H9 (cell line): ENCODE measurements around the gene CCM2. TPM values are rescaled to one million over a fixed set of nuclear protein-coding genes. Genes with fewer than 3 reads are reported as not detected.

ENCODE experiments used
- DNase-seq: peaks from one replicate; pipeline ENCODE4 v3.0.0-alpha.2; 2017
- H2AFZ ChIP-seq: one replicate; pipeline ENCODE4 v1.6.1; 2013; ENCODE audit warnings: mild to moderate bottlenecking, low read length, control low read depth, moderate library complexity
- H2AK5ac ChIP-seq: 2 replicates; pipeline ENCODE4 v1.6.1; 2013; ENCODE audit warnings: low read length, control low read depth, mixed read lengths; ENCODE audit not compliant: insufficient read length
- H2BK120ac ChIP-seq: one replicate; pipeline ENCODE4 v1.6.1; 2013; ENCODE audit warnings: low read depth, mild to moderate bottlenecking, low read length, control low read depth, inconsistent platforms; ENCODE audit not compliant: poor library complexity, severe bottlenecking
- H2BK12ac ChIP-seq: 2 replicates; pipeline ENCODE4 v1.6.1; 2013; ENCODE audit warnings: low read length, control low read depth, mixed read lengths, low read depth; ENCODE audit not compliant: insufficient read length
- H2BK15ac ChIP-seq: 2 replicates; pipeline ENCODE4 v1.6.1; 2013; ENCODE audit warnings: low read depth, low read length, control low read depth
- H2BK20ac ChIP-seq: one replicate; pipeline ENCODE4 v1.6.1; 2013; ENCODE audit warnings: low read depth, mild to moderate bottlenecking, low read length, control low read depth, inconsistent platforms; ENCODE audit not compliant: poor library complexity, severe bottlenecking
- H2BK5ac ChIP-seq: 2 replicates; pipeline ENCODE4 v1.6.1; 2013; ENCODE audit warnings: low read length, control low read depth, mixed read lengths; ENCODE audit not compliant: insufficient read length
- H3K14ac ChIP-seq: 2 replicates; pipeline ENCODE4 v1.6.1; 2013; ENCODE audit warnings: low read length, control low read depth; ENCODE audit not compliant: insufficient read depth
- H3K18ac ChIP-seq: 2 replicates; pipeline ENCODE4 v1.6.1; 2013; ENCODE audit warnings: low read depth, mild to moderate bottlenecking, mixed read lengths, low read length, control low read depth; ENCODE audit not compliant: insufficient read length
- H3K23ac ChIP-seq: 2 replicates; pipeline ENCODE4 v1.6.1; 2013; ENCODE audit warnings: low read length, control low read depth, mixed read lengths, low read depth; ENCODE audit not compliant: insufficient read length
- H3K23me2 ChIP-seq: 2 replicates; pipeline ENCODE4 v1.6.1; 2013; ENCODE audit warnings: low read depth, mild to moderate bottlenecking, mixed read lengths, low read length, control low read depth; ENCODE audit not compliant: insufficient read length, poor library complexity, severe bottlenecking
- H3K27ac ChIP-seq: 2 replicates; pipeline ENCODE4 v1.5.1; 2013; ENCODE audit warnings: low read length, control low read depth, mixed read lengths, low read depth; ENCODE audit not compliant: insufficient read length
- H3K27me3 ChIP-seq: 2 replicates; pipeline ENCODE4 v1.6.1; 2013; ENCODE audit warnings: low read length, control low read depth, inconsistent platforms; ENCODE audit not compliant: insufficient read depth
- H3K4ac ChIP-seq: 2 replicates; pipeline ENCODE4 v1.6.1; 2013; ENCODE audit warnings: low read depth, mild to moderate bottlenecking, control low read depth, inconsistent platforms, low read length, moderate library complexity
- H3K4me1 ChIP-seq: 2 replicates; pipeline ENCODE4 v1.6.1; 2013; ENCODE audit warnings: low read length, control low read depth, inconsistent platforms; ENCODE audit not compliant: insufficient read depth
- H3K4me2 ChIP-seq: 2 replicates; pipeline ENCODE4 v1.6.1; 2013; ENCODE audit warnings: low read length, control low read depth, mixed read lengths; ENCODE audit not compliant: insufficient read length, insufficient read depth
- H3K56ac ChIP-seq: 2 replicates; pipeline ENCODE4 v1.6.1; 2013; ENCODE audit warnings: low read depth, mild to moderate bottlenecking, mixed read lengths, low read length, control low read depth; ENCODE audit not compliant: insufficient read length
- H3K79me1 ChIP-seq: 2 replicates; pipeline ENCODE4 v1.6.1; 2013; ENCODE audit warnings: low read depth, mild to moderate bottlenecking, moderate library complexity, low read length, control low read depth, inconsistent platforms; ENCODE audit not compliant: insufficient read depth, poor library complexity, severe bottlenecking
- H3K79me2 ChIP-seq: 2 replicates; pipeline ENCODE4 v1.6.1; 2013; ENCODE audit warnings: low read length, control low read depth, inconsistent platforms; ENCODE audit not compliant: insufficient read depth
- H3K9ac ChIP-seq: 2 replicates; pipeline ENCODE4 v1.6.1; 2013; ENCODE audit warnings: low read length, control low read depth, mixed read lengths; ENCODE audit not compliant: insufficient read length; ENCODE audit errors: extremely low read depth
- H3K9me3 ChIP-seq: one replicate; pipeline ENCODE4 v1.6.1; 2013; ENCODE audit warnings: low read depth, low read length, inconsistent platforms; ENCODE audit not compliant: control insufficient read depth
- H3T11ph ChIP-seq: one replicate; pipeline ENCODE4 v1.6.1; 2013; ENCODE audit warnings: mild to moderate bottlenecking, low read length, control low read depth, inconsistent platforms
- H4K20me1 ChIP-seq: one replicate; pipeline ENCODE4 v1.6.1; 2013; ENCODE audit not compliant: control insufficient read depth, insufficient read length, insufficient read depth
- H4K5ac ChIP-seq: 2 replicates; pipeline ENCODE4 v1.6.1; 2013; ENCODE audit warnings: low read depth, mild to moderate bottlenecking, mixed read lengths, low read length, control low read depth; ENCODE audit not compliant: insufficient read length
- H4K8ac ChIP-seq: replicated peaks from 2 replicates; pipeline ENCODE4 v1.6.1; 2013; ENCODE audit warnings: low read length, control low read depth, mixed read lengths, low read depth; ENCODE audit not compliant: insufficient read length
- H4K91ac ChIP-seq: 2 replicates; pipeline ENCODE4 v1.6.1; 2013; ENCODE audit warnings: low read depth, mild to moderate bottlenecking, moderate library complexity, mixed read lengths, low read length, control low read depth; ENCODE audit not compliant: insufficient read length
- H3K27ac Mint-ChIP-seq, 3 experiments: 2 replicates in 2 of 3; 3 replicates in 1 of 3; pipeline ENCODE4 v1.8.0; 2020 to 2021; ENCODE audit warnings: mixed read lengths in 3 of 3, mild to moderate bottlenecking in 1 of 3, moderate library complexity in 1 of 3
- H3K27me3 Mint-ChIP-seq: 2 replicates; pipeline ENCODE4 v1.8.0; 2021; ENCODE audit warnings: low read depth, mild to moderate bottlenecking, moderate library complexity, mixed read lengths
- H3K36me3 Mint-ChIP-seq, 3 experiments: 2 replicates in 2 of 3; 3 replicates in 1 of 3; pipeline ENCODE4 v1.8.0; 2020 to 2021; ENCODE audit warnings: low read depth in 3 of 3, mixed read lengths in 3 of 3; ENCODE audit not compliant: insufficient read depth in 1 of 3
- H3K4me1 Mint-ChIP-seq, 2 experiments: 2 replicates each; pipeline ENCODE4 v1.8.0; 2020; ENCODE audit warnings: mixed read lengths in 2 of 2
- H3K4me3 Mint-ChIP-seq, 2 experiments: 2 replicates in 1 of 2; 3 replicates in 1 of 2; pipeline ENCODE4 v1.8.0; 2020 to 2021; ENCODE audit warnings: mild to moderate bottlenecking in 2 of 2, mixed read lengths in 2 of 2, moderate library complexity in 1 of 2
- H3K9me3 Mint-ChIP-seq, 2 experiments: 2 replicates in 1 of 2; 3 replicates in 1 of 2; pipeline ENCODE4 v1.8.0; 2020; ENCODE audit warnings: mild to moderate bottlenecking in 2 of 2, mixed read lengths in 2 of 2, moderate library complexity in 1 of 2
- CTCF ChIP-seq: fragments of 200-600 bp; sonication (generic); conservative IDR thresholded peaks from 3 replicates; pipeline ENCODE4 v1.8.0; 2021; ENCODE audit warnings: antibody characterized with exemption, mild to moderate bottlenecking
- WGBS: extraction: QIAGEN DNeasy Blood & Tissue Kit; methylation state at CpG from one replicate; pipeline ENCODE4 v1.1.7; 2013; ENCODE audit warnings: missing lambda C conversion rate, low lambda C conversion rate, mixed read lengths; ENCODE audit not compliant: insufficient read length; ENCODE audit errors: extremely low coverage; 5-methylcytosine and 5-hydroxymethylcytosine counted together
- total RNA-seq: library from RNA; stranded (reverse); gene quantifications from 2 replicates; pipeline ENCODE4 v1.2.1, GENCODE V29; 2021

CCM2 gene
- total RNA-seq, 1 experiment from 2014 or later: 30.4 TPM

- no peak overlapping the region for H2BK12ac ChIP-seq
- no peaks in the 10 kb centered on the region for H3K23me2 ChIP-seq
- H3K4me3 Mint-ChIP-seq: no peak overlapping the region; a peak in 1 of 5 replicates
- no peaks in the 10 kb centered on the region; the same call in 1 of the 2 replicates for H3K27me3 Mint-ChIP-seq
- no peak overlapping the region for H2BK20ac ChIP-seq
- no peak overlapping the region for H3K18ac ChIP-seq
- no peak for TF ChIP-seq CTCF
- no peaks in the 10 kb centered on the region for H4K20me1 ChIP-seq
- H3K4me1 Mint-ChIP-seq: peaks cover 0 to 5% of the 10 kb centered on the region in 2 experiments; a peak in 3 of 4 replicates
- H3T11ph ChIP-seq: no peak overlapping the region
- H2AFZ ChIP-seq: no peak overlapping the region
- no peak overlapping the region for H4K5ac ChIP-seq
- H3K27me3 ChIP-seq: no peaks in the 10 kb centered on the region
- H3K4me2 ChIP-seq: no peak overlapping the region
- no peak overlapping the region for H3K27ac ChIP-seq
- no peak overlapping the region for H2AK5ac ChIP-seq
- H2BK15ac ChIP-seq: no peak overlapping the region
- no peak overlapping the region for H3K56ac ChIP-seq
- H3K9me3 Mint-ChIP-seq: no peaks in the 10 kb centered on the region
- H3K23ac ChIP-seq: no peak overlapping the region
- no peak overlapping the region for H3K9ac ChIP-seq
- no peak overlapping the region for H2BK120ac ChIP-seq
- no peak overlapping the region; the same call in 1 of the 2 replicates for H3K14ac ChIP-seq
- no peaks in the 10 kb centered on the region for H3K4me1 ChIP-seq
- no peak overlapping the region for H3K4ac ChIP-seq
- no peak overlapping the region for H4K8ac ChIP-seq
- H3K79me2 ChIP-seq: no peaks in the 10 kb centered on the region
- no peak overlapping the region; a peak in 1 of 7 replicates for H3K27ac Mint-ChIP-seq
- no peaks in the 10 kb centered on the region for H3K9me3 ChIP-seq
- no CpG with 5 or more reads among the region's 21 CpGs for WGBS
- no peak overlapping the region for H4K91ac ChIP-seq
- peak; percentile 18 for DNase-seq
- no peaks in the 10 kb centered on the region; a peak in 1 of 7 replicates for H3K36me3 Mint-ChIP-seq
- H3K79me1 ChIP-seq: no peaks in the 10 kb centered on the region
- no peak overlapping the region for H2BK5ac ChIP-seq
Observed at GRCh38 chr7:44969701-44970522, 30.1 kb upstream of the CCM2 start.
